CD4-positive, alpha-beta T cell treated with Interleukin-6 at 100 ng/mL for 8 hours (primary cell): ENCODE data around the gene ADGRA1.

Experiments
- DNase-seq: peaks from one replicate; pipeline ENCODE4 v3.0.0-alpha.2; 2020; ENCODE audit warnings: mixed read lengths, low spot score

ADGRA1 gene

DNA sequence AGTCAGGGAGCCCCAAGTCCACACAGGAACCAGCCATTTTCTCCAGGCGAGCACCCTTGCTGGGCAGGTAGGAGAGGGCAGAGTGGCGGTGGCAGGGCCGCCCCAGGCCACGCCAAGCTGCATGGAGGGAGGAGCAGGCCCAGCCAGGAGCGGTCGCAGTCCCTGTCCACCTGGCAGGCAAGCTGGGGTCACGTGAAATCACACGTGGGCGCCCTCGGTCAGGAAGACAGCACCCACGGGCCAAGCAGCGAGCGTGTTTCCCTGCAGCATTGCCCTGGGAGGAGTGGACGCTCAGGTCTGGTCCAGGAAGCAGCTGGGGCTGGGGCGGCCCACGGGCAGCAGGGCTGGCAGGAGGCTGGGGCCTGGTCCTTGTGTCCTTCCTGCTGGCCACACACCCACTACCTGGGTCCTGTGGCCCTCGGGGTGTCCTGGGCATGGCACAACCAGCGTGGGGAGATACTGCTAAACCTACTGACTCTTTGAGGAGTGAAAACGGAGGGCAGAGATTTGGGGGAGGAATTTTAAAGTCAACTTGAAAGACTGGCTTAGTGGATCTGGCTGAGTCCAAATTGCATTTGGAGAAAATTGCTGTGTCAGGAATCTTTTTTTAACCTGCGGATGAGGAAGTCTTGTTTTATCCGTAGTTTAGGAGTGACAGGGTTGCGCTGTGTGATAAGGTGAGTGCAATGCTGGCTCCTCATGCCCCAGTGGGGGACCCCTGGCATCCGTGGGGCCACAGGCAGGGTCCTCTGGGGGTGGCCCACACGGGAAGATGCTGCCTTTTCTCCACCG lies 12.2 kb upstream of the ADGRA1 start:
- DNase-seq = no peak

DNA sequence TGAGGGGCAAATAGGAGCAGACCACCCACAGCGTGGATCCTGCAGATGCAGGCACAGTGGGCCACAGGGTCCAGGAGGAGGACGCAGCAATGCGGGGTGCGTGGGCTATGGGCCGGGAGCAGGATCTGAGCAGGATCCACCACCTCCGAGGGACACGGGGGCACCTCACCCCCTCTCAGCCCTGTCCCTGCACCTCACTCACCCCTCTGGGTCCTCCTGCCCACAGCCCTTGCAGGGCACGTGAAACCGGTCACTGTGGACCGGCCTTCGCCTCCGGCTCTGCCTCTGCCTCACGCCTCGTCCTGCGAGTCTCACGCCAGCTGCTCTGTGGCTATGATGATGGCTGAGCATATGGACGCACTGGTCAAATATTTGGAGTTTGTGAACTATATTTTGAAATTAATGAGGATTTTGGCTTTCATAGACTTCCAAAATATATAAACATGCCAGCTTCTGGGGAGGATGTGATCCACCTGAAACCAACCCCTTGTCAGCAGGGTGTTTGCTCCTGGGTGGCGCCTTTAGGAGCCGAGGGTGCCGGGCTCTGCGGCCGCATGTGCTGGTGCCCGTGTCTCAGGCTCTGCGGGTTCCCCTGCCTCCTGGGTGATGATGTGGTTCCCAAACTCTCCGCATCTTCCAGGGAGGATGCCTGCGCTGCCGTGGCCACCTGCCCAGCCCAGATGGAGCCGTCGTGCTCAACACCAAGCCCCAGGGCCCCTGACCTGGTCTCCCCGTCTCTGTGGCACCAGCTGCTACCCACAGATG lies 11.3 kb upstream of the ADGRA1 start:
- no peak for DNase-seq

DNA sequence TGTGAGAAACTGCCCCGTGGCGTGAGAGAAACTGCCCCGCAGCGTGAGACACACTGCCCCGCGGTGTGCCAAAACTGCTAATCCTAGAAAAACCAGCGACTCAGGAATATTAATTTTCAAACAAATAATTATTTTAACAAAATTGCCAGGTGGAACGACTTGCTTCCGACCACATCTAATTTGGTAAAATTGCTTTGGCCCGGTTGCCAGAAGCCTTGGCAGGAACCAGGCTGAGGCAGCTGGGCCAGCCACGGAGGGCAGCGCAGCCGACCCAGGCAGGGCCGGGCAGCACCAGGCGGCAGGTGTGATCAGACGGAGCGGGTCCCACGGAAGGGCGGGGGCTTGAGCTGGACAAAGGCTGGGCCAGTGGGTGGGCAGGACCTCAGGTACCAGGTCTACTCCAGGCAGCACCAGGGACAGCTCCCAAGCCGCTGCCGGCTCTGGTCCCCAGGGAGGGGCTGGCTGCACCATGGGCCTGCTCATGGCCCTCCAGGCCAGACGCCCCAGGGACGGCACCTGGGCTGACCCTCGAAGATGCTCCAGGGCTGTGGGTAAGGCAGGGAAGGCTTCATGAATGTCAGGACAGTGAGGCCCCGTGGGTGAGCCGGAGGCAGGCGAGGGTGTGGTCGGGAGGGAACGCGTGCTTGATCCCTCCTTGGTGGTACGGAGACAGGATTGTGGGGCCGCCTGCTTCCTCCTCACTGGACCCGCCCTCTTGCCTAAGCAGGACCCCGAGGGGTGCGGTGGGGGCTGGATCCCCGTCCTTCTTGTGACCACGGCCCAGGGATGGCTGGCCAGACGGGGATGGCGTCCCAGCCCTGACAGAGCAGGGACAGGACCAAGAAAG lies 7.7 kb upstream of the ADGRA1 start:
- no peak for DNase-seq

DNA sequence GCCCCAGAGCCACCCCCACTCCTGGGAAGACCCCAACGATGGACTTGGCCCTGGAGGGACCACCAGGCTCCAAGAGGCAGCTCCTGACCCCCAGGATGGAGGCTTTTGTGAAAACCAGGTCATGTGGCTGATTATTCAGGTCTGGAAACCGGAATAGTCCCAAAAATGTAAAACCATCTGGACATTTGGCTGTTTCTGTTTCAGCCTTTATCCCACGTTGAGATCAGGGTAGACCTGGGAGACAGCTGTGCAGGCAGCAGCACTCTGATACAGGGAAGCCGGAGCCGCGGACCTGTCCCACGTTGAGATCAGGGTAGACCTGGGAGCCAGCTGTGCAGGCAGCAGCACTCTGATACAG lies 7.1 kb upstream of the ADGRA1 start:
- DNase-seq = no peak

DNA sequence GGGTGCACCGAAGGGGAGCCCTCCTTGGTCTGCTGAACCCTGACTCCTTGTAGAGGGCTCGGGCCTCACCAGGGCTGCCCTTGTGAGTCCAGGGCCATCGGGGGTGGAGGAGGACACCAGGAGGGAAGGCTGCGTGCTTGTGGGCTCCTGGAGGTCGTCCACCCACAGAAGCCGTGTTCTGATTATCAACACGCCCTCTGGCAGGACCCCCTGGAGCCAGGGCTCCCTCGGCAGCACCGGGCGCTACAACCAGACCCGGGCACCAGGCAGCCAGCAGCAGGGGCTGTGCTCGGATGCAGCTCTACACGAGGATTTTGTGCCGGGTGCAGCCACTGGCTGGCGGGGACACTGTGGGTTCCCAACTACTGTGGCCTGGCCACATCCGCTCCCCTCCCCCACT lies 6.1 kb upstream of the ADGRA1 start:
- no peak for DNase-seq

DNA sequence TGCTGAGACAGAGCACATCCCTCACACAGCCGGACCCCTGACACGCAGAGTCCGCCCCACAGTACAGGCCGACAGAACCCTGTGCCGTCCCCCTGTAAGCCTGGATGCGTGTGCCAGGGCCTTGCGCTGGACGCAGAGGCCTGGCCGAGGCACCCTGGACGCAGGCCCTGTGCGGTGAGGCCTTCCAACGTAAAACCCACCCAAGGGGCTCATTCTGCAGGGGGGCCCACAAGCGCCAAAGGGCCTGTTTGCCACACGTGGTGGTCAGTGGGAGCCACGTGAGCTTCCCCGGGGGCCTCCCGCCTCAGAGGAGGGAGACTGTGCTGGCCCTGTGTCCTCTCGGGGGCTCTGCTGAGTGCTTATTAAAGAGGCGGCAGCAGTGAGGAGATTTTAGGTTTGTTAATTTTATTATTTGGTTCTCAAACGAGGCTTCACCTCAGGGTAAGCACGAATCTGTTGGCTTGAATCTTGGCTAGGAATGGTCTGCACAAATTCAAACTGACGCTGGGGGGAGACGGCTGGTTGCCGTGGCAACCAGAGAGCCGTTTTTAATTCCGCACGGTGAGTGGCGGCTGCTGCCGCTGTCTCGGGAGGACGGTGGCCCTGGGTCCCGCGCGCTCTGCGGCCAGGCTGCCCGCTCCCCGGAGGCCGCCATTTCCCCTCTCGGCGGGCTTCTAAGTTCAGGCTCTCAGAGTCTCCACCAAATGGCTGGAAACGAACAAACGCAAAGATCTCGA lies 4.9 kb upstream of the ADGRA1 start:
- no peak for DNase-seq

DNA sequence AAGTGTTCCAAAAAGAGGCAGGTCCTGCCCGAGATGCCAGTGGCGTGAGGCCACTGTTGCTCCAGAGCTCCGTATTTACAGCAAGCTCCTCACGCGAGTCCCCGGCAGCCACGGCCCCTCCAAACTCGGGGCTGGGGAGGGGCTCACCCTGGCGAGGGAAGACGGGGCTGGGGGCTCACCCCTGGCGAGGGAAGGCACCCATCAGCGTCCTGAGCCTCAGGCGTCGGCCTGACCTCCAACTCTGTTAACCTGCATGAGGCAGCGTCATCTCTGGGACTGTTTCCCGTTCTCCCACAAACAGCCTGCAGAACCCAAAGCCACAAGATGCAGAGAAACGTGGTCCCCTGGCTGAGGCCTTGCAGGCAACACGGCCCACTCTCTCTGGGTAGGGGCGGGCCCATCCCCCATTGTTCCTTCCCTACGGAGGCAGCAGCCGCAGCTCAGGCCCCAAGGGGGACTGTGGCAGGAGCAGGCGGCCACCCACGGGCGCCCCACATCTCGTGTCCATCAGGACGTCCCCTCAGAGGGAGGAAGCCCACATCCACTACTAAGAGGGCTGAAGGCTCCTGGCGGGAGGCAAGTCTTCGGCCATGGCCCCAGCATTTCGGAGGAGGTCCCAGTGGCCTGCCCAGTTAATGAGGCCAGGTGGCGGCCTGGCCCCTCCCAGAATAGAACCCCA lies 4.2 kb upstream of the ADGRA1 start:
- no peak for DNase-seq

DNA sequence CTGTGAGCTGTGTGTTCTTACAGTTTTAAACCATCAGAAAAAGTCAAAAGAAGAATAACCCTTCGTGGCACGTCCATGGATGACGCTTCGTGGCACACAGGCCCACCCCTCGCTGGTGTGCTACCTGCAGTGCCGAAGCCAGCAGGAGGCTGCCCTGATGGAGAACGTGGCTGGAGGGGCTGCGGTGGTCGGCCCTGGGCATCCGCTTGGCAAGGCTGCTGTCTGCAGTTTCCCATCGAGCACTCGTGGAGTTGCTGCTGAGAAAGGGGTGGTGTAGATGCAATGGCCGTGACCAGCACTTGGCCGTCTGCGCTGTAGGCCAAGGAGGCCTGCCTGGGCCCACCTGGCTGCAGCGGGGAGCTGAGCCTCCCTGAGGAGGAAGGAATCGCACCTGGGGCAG lies 3.2 kb upstream of the ADGRA1 start:
- DNase-seq = no peak

DNA sequence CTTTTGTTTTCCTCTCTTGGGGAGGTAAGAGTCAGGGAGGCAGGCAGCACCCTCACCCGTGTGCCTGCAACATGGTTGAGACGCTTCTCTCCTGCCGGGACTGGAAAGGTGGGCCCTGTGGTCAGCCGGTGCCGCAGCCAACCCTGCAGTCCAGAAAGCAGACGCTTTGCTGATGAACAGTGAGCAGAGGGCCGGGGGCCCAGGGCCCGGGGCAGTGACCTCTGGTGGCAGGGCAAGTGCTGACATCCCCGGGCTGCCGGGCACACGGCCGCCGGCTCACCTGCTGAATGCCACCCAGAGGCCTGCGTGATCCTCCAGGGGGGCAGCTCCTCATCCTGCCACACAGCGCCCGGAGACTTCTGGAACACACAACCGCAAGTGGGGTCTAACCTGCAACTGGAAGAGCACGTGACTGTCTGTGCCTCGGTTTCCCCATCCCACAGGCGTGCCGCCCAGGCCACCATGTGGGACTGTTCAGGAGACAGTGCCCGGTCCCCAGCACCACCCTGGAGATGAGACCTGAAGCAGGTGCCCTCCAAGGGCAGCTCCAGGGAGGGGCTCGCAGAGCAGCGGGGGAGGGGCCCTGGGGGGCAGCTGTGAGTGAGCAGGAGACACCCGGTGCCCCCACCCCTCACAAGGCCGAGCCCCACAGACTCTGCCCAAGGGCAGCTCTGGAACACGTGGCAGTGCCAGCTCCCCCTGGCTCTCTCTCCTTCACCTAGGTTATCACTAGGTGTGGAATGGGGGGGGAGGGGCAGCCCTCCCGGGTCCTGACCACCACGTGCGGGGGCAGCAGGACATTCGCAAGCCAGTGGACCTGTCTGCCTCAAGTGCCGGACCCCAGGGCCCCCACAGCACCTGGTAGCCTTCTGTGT lies 2.2 kb upstream of the ADGRA1 start:
- DNase-seq = no peak

DNA sequence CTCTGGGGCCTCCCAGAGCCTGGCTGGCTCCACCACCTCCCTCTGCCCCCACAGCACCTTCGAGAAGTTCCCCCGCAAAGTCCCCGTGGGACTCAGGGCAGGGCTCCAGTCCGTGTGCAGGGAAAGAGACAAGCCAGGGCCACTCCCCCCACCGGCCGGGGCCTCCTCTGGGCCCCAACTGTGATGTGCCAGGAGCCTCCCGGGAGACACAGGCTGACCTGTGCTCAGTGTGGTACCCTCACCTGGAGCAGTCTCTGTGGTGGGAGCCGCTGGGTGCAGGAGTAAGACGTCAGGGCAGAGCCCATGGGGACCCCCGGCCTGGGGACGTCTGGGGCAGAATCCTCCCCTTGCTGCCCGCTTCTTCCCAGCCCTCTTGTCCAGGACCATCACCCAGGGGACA lies 1.5 kb upstream of the ADGRA1 start:
- DNase-seq = no peak

DNA sequence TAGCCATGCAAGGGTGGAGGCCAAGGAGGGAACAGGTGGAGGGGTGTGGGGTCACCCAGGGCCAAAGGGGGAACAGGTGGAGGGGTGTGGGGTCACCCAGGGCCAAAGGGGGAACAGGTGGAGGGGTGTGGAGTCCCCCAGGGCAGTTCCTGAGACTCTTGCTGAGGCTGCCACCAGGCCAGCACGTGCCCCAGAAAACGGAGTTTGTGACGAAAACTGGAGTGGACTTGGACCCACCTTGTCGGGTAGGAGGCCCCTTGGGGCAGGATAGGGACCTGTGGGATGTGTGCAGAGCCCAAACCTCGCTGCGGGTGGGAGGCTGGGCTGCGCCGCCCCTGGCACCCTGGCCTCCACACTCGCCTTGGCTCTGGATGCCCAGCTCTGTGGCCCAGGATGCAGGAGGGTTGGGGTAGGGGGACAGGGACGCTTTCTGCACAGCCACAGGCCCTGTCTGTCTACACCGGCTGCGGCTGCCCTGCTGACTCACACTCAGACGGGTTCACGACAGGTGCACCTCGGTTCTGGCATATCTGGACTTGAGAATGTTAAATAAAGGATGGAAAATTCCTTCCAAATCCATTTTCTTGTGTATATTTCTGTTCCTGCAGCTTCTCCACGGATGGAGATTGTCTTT lies 562 bp upstream of the ADGRA1 start:
- DNase-seq = no peak

DNA sequence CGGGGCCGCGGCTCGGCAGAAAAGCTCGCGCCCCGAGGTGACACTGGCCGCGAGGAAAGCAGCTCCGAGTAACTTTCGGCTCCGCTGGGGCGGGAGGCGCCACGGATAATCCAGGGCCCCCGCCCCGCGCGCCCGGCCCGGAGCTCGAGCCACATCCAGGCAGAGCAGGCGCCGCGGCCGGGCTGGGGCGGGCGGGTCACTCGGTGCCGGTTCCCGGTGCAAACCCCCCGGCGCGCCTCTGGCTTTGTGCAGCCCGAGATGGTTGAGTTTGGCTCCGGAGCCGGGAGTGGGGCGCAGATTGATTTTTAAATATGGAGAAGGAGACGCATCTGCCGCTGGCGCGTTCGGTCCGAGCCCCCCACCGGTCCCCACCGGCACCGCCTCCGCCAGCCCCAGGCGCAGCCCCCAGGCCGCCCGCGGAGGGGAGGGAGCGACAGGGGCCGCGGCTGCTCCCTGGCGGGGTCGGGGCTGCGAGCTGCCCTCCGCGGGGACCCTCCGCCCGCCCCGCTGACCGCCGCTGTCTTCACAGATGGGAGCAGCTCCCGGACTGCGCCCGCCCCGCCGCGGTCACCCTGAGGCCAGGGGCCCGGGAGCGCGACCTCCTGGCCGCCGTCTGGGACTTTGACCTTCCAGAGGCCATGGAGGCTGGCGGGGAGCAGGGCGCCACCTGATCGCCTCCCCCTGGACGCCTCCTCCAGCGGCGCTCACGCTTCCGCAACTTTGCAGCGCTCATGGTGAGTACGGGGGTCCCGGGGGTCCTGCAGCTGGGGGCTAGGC lies 643 bp downstream of the ADGRA1 start:
- no peak for DNase-seq

DNA sequence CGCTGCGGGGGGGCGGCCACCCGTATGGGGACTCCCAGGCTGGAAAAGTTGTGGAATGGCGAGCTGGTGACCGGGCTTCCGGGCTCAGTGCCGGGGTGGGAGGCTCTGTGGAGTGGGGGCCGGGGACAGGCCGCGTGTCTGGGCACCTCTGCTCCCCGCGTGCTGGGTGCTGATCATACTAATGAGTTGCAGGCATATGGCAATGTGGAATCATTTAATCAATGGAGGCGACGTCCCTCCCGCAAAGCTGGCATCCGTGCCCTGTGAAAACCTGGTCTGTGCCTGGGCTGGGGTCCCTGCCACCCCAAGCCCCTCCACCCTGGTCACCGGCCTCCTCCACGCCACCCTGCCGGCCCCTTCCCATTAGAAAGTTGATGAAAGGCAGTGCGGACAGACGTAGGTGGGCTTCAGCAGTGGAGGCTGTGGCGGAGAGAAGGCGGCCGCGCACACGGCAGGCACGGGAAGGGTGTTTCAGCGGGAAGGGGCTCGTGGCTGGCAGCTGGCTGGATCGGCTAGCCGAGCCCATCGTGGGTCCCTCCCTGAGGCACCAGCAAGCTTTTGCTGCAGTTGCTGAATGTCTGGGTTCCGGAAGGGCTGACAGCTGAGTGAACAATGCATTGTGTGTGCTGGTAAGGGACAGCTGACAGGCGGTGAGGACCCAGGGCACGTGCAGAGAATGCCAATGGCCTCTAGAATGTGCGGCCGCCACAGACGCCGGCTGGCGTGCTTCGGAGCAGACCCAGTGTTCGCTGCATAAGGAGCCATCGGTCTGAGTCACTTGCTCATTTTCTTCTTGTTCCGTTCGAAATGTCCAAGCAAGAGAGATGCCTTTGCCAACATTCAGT lies 1.5 kb downstream of the ADGRA1 start:
- no peak for DNase-seq

DNA sequence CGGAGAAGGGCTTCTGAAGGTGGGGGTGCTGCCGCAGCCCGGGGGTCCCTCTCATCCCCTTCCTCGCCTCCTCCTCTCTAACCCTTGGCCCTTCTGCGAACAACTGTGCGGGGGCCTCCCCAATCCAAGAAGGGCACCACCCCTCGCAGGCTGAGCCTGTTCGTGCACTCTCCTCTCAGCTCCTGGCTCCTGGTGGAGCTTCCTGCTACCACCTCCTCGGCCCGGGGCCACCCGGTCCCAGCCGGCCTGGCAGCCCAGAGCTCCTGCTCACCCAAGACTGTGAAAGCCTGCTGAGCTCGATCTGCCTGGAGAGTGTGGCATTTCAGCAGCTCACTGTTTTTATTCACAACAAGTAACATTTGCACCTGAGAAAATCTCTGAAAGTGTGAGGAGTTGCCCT lies 2.4 kb downstream of the ADGRA1 start:
- DNase-seq = no peak

DNA sequence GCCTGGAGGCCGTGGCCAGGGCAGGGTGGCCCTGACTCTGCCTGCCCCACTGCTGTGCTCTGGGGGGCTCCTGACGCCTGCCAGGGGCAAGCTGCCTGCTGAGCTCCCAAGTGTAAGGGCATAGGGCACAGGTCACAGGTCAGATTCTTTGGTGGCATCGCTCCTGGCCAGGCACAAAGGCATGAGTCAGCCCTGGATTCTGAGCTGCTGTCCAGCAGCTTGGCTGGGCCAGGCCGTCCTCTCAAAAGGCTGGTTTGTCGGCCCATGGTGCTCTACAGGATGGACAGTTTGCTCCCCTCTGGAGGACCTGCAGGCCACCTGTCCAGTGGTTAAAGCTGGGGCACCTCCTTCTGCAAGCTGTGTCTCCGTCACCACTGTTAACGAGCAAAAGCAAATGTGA lies 2.9 kb downstream of the ADGRA1 start:
- no peak for DNase-seq

DNA sequence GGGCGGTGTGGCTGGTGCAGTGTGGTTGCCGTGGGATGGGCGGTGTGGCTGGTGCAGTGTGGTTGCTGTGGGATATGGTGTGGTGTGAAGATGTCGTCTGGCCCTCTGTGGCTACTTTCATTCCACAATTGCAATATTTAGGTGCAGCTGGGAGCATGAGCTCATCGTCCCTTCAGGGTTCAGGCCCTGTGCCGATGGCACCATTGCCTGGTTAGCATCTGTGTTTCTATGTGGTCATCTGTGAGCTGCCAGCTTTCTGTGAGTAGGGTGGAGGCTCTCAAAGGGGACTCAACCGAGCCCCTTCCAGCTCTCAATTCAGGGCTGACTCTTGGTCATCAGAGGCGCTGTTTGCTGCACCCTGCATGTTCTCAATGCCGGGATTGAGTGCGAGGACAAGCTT lies 3.6 kb downstream of the ADGRA1 start:
- DNase-seq = no peak

DNA sequence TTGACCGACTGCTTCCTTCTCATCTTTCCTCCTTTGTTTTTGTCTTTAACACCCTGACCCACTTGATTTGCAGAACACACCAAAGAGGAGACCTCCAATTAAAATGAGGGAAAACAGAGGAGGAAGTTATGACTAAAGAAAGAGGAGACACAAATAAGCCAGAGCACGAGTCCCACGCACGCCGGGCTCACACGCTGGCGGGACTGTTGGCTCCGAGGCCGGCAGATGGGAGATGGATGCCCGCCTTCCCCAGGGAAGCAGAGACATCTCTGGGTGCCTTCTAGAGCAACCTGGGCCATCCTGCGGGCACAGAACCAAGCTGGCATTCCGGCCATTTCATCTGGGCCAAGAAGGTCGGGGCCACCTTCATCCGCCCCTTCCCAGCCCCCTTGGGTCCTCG lies 5.6 kb downstream of the ADGRA1 start:
- DNase-seq = no peak

DNA sequence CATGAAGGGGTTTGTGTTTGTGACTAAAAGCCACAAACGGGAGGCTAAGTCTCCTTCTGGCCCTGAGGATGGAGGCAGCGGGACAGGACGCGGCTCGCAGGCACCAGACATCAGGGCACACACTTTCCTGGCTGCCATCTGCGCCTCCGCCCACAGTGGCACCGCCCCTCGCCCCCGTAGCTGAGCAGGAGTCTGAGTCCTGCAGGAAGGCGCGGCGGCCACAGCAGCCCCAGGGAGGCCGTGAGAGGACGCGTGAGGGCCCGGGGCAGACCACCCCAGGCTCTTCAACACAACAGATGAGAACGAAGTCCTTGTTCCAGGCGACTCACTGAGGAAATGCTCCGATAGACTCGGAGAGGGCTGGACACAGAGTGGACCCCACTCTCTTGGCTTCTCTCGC lies 6.6 kb downstream of the ADGRA1 start:
- no peak for DNase-seq
